ENCODE data around the gene ADAMTSL2. TPM values are rescaled to one million over a fixed set of nuclear protein-coding genes. Genes with fewer than 3 reads are reported as not detected.

Gene ADAMTSL2
- total RNA-seq, 1 donor from 2014 or later = 1.3 TPM

- H3K9me3 Mint-ChIP-seq (ENCODE audit: unreplicated experiment) = peaks cover 2% of the 10 kb centered on the region
- H3K4me1 Mint-ChIP-seq (ENCODE audit: low read depth, unreplicated experiment) = no peaks in the 10 kb centered on the region
- no peak overlapping the region for H3K27ac Mint-ChIP-seq (ENCODE audit: unreplicated experiment)
- no peak for DNase-seq
- H3K27me3 Mint-ChIP-seq (ENCODE audit: unreplicated experiment) = peaks cover 2% of the 10 kb centered on the region
- H3K36me3 Mint-ChIP-seq (ENCODE audit: unreplicated experiment) = peaks cover 4% of the 10 kb centered on the region
- H3K4me3 Mint-ChIP-seq (ENCODE audit: unreplicated experiment) = no peak overlapping the region
- no peak for TF ChIP-seq CTCF (IDR thresholded peaks at IDR 0.05; ENCODE audit: partially characterized antibody, unreplicated experiment)
Observed at GRCh38 chr9:133507246-133507965, 27.1 kb upstream of the ADAMTSL2 start.

- DNase-seq = no peak
- TF ChIP-seq CTCF (IDR thresholded peaks at IDR 0.05; ENCODE audit: partially characterized antibody, unreplicated experiment) = no peak
- H3K27me3 Mint-ChIP-seq (ENCODE audit: unreplicated experiment) = peaks cover 2% of the 10 kb centered on the region
Observed at GRCh38 chr9:133508046-133508445, 26.5 kb upstream of the ADAMTSL2 start.

GRCh38 chr9:133509179-133510083, 25.1 kb upstream of the ADAMTSL2 start:
- no peak overlapping the region for H3K4me3 Mint-ChIP-seq (ENCODE audit: unreplicated experiment)
- no peaks in the 10 kb centered on the region for H3K27me3 Mint-ChIP-seq (ENCODE audit: unreplicated experiment)
- DNase-seq = no peak
- no peaks in the 10 kb centered on the region for H3K4me1 Mint-ChIP-seq (ENCODE audit: low read depth, unreplicated experiment)
- H3K36me3 Mint-ChIP-seq (ENCODE audit: unreplicated experiment) = no peaks in the 10 kb centered on the region
- H3K9me3 Mint-ChIP-seq (ENCODE audit: unreplicated experiment) = peaks cover 2% of the 10 kb centered on the region
- no peak overlapping the region for H3K27ac Mint-ChIP-seq (ENCODE audit: unreplicated experiment)
- no peak for TF ChIP-seq CTCF (IDR thresholded peaks at IDR 0.05; ENCODE audit: partially characterized antibody, unreplicated experiment)

More at GRCh38 chr9:133508046-133508445, 26.5 kb upstream of the ADAMTSL2 start:
- Mint-ChIP-seq H3K36me3 (ENCODE audit: unreplicated experiment) (no peaks in the 10 kb centered on the region), H3K4me1 (ENCODE audit: low read depth, unreplicated experiment) (no peaks in the 10 kb centered on the region), H3K27ac (ENCODE audit: unreplicated experiment) (no peak overlapping the region), H3K4me3 (ENCODE audit: unreplicated experiment) (no peak overlapping the region), H3K9me3 (ENCODE audit: unreplicated experiment) (peaks cover 2% of the 10 kb centered on the region)

GRCh38 chr9:133510926-133511505, 23.5 kb upstream of the ADAMTSL2 start:
- no peak for DNase-seq
- TF ChIP-seq CTCF (IDR thresholded peaks at IDR 0.05; ENCODE audit: partially characterized antibody, unreplicated experiment) = no peak
- H3K4me3 Mint-ChIP-seq (ENCODE audit: unreplicated experiment) = no peak overlapping the region
- no peaks in the 10 kb centered on the region for H3K4me1 Mint-ChIP-seq (ENCODE audit: low read depth, unreplicated experiment)
- no peaks in the 10 kb centered on the region for H3K27me3 Mint-ChIP-seq (ENCODE audit: unreplicated experiment)
- peaks cover 2% of the 10 kb centered on the region for H3K9me3 Mint-ChIP-seq (ENCODE audit: unreplicated experiment)
- no peaks in the 10 kb centered on the region for H3K36me3 Mint-ChIP-seq (ENCODE audit: unreplicated experiment)
- H3K27ac Mint-ChIP-seq (ENCODE audit: unreplicated experiment) = no peak overlapping the region

All from glutamatergic neuron (in vitro differentiated cells).